Measurements from ENCODE around the gene SOX2.
A peak's percentile ranks its signal among the peaks of the same experiment; 100 is the strongest.
"Not testable (repeated sequence)": the region's sequence is repeated elsewhere in the genome, so short reads cannot be mapped to it uniquely, and the experiment has no call there.

SOX2 gene

GRCh38 chr3:181724192-181724965, 12.7 kb downstream of the SOX2 start:
- DNase-seq, result no peak

GRCh38 chr3:181725131-181725731, 13.5 kb downstream of the SOX2 start:
- DNase-seq, result no peak

- no peak for DNase-seq
These were observed 14.1 kb downstream of the SOX2 start for GRCh38 chr3:181725830-181726229.

GRCh38 chr3:181726351-181727330, 14.9 kb downstream of the SOX2 start:
- no peak for DNase-seq

- DNase-seq, result no peak
These were observed 15.8 kb downstream of the SOX2 start for GRCh38 chr3:181727341-181728032.

- DNase-seq, result peak; percentile 33
These were observed 17.0 kb downstream of the SOX2 start for GRCh38 chr3:181728470-181729340.

- no peak for DNase-seq
These were observed 17.7 kb downstream of the SOX2 start for GRCh38 chr3:181729341-181729869.

GRCh38 chr3:181730316-181730715, 18.6 kb downstream of the SOX2 start:
- DNase-seq, result no peak

- no peak for DNase-seq
These were observed 19.2 kb downstream of the SOX2 start for GRCh38 chr3:181730934-181731333.

GRCh38 chr3:181735911-181736310, 24.2 kb downstream of the SOX2 start:
- DNase-seq, result no peak

GRCh38 chr3:181738551-181738950, 26.8 kb downstream of the SOX2 start:
- no peak for DNase-seq

GRCh38 chr3:181739628-181740027, 27.9 kb downstream of the SOX2 start:
- no peak for DNase-seq

- DNase-seq, result no peak
These were observed 29.7 kb downstream of the SOX2 start for GRCh38 chr3:181741417-181741816.

- DNase-seq, result no peak
These were observed 40.5 kb downstream of the SOX2 start for GRCh38 chr3:181752202-181752671.

- no peak for DNase-seq
These were observed 41.7 kb downstream of the SOX2 start for GRCh38 chr3:181753391-181753790.

GRCh38 chr3:181755959-181756358, 44.2 kb downstream of the SOX2 start:
- DNase-seq, result no peak

- no peak for DNase-seq
These were observed 45.0 kb downstream of the SOX2 start for GRCh38 chr3:181756645-181757297.

GRCh38 chr3:181757694-181758306, 46.1 kb downstream of the SOX2 start:
- DNase-seq, result no peak

GRCh38 chr3:181761906-181762305, 50.2 kb downstream of the SOX2 start:
- no peak for DNase-seq

GRCh38 chr3:181764033-181764432, 52.3 kb downstream of the SOX2 start:
- not testable (repeated sequence) for DNase-seq

Measured in NCI-H2171 (cell line).